Keratinocyte (primary cell): ENCODE measurements around the gene ZSCAN32. TPM values are rescaled to one million over a fixed set of nuclear protein-coding genes. Genes with fewer than 3 reads are reported as not detected.

Source experiments
- DNase-seq: peaks from one replicate; pipeline ENCODE4 v3.0.0-alpha.2; 2011; ENCODE audit warnings: low read depth, missing footprints, low spot score
- FAIRE-seq: peaks from 2 replicates; lab custom pipeline; 2011; peaks lifted over from hg19 to GRCh38; lab: Jason Lieb, UNC
- H2AFZ ChIP-seq: 2 replicates; pipeline ENCODE4 v1.6.0; 2012; ENCODE audit warnings: low read length, control low read depth, inconsistent platforms; ENCODE audit not compliant: control insufficient read depth
- H3K27ac ChIP-seq: 2 replicates; pipeline ENCODE4 v1.5.1; 2011; ENCODE audit warnings: low read length; ENCODE audit not compliant: control insufficient read depth, insufficient read depth
- H3K27me3 ChIP-seq: 3 replicates; pipeline ENCODE4 v1.6.0; 2011; ENCODE audit warnings: low read length; ENCODE audit not compliant: control insufficient read depth, insufficient read depth; ENCODE audit errors: extremely low read depth
- H3K36me3 ChIP-seq, 2 experiments: 2 replicates in 1 of 2; 3 replicates in 1 of 2; pipeline ENCODE4 v1.5.1; 2011; ENCODE audit warnings: low read length in 2 of 2, mild to moderate bottlenecking in 1 of 2; ENCODE audit not compliant: control insufficient read depth in 2 of 2, insufficient read depth in 2 of 2; ENCODE audit errors: extremely low read depth in 1 of 2
- H3K4me1 ChIP-seq: 3 replicates; pipeline ENCODE4 v1.5.1; 2011; ENCODE audit warnings: low read length; ENCODE audit not compliant: control insufficient read depth, insufficient read depth; ENCODE audit errors: extremely low read depth
- H3K4me2 ChIP-seq: 3 replicates; pipeline ENCODE4 v1.6.0; 2011; ENCODE audit warnings: low read depth, low read length; ENCODE audit not compliant: control insufficient read depth, insufficient read depth; ENCODE audit errors: extremely low read depth
- H3K4me3 ChIP-seq, 3 experiments: fragments of 200-600 bp in 1 of 3; sonication (generic) in 1 of 3; 2 replicates in 2 of 3; 3 replicates in 1 of 3; pipeline ENCODE4 v1.5.1; 2011 to 2016; ENCODE audit warnings: low read length in 3 of 3, mild to moderate bottlenecking in 3 of 3, control low read depth in 2 of 3, inconsistent platforms in 1 of 3, low read depth in 1 of 3, mixed read lengths in 1 of 3, mixed run types in 1 of 3, moderate library complexity in 1 of 3; ENCODE audit not compliant: control insufficient read depth in 2 of 3, insufficient read depth in 2 of 3; ENCODE audit errors: extremely low read depth in 1 of 3
- H3K79me2 ChIP-seq: 2 replicates; pipeline ENCODE4 v1.6.0; 2012; ENCODE audit warnings: low read length; ENCODE audit not compliant: control insufficient read depth, insufficient read depth
- H3K9ac ChIP-seq: 3 replicates; pipeline ENCODE4 v1.6.0; 2011; ENCODE audit warnings: low read length; ENCODE audit not compliant: control insufficient read depth, insufficient read depth; ENCODE audit errors: extremely low read depth
- H3K9me1 ChIP-seq: 3 replicates; pipeline ENCODE4 v1.6.0; 2011; ENCODE audit warnings: low read length; ENCODE audit not compliant: control insufficient read depth, insufficient read depth; ENCODE audit errors: extremely low read depth
- H3K9me3 ChIP-seq: 2 replicates; pipeline ENCODE4 v1.5.1; 2012; ENCODE audit warnings: low read depth, low read length; ENCODE audit not compliant: control insufficient read depth
- H4K20me1 ChIP-seq: 3 replicates; pipeline ENCODE4 v1.6.0; 2011; ENCODE audit warnings: low read length; ENCODE audit not compliant: control insufficient read depth, insufficient read depth; ENCODE audit errors: extremely low read depth
- EZH2 ChIP-seq: IDR thresholded peaks from one replicate; pipeline ENCODE4 v1.6.1; 2012; ENCODE audit warnings: inconsistent platforms, mild to moderate bottlenecking, low read length, moderate library complexity
- dilution Hi-C: fragments of 300-500 bp; cut with MboI; formaldehyde crosslinking; loops from one replicate; pipeline ENCODE4 v1.7.0; 2020; ENCODE audit warnings: low sequenced_read_pairs; ENCODE audit not compliant: extremely low pct_ligation_motif_present
- polyA plus RNA-seq, 5 experiments: library from polyadenylated mRNA; depleted of rRNA in 3 of 5; stranded (reverse) in 3 of 5; stranded (forward) in 1 of 5; unstranded in 1 of 5; fragments of >200 nt; gene quantifications; 1 replicate in 1 of 5; 2 replicates in 3 of 5; 3 replicates in 1 of 5; pipeline versions ENCODE4 v1.2.1 to v1.2.3, GENCODE V29; 2011 to 2012; ENCODE audit warnings: missing spikeins in 2 of 5, low read depth in 1 of 5, low replicate concordance in 1 of 5
- TF ChIP-seq, protein P1 (sequence below), 3 experiments: IDR thresholded peaks in 1 of 3; conservative IDR thresholded peaks in 1 of 3; optimal IDR thresholded peaks in 1 of 3; 2 replicates in 2 of 3; 3 replicates in 1 of 3; pipeline versions ENCODE3 to v1.5.1; 2011; ENCODE audit warnings: low read length in 3 of 3, mild to moderate bottlenecking in 3 of 3, moderate library complexity in 2 of 3, control low read depth in 1 of 3, inconsistent platforms in 1 of 3; ENCODE audit not compliant: insufficient read depth in 2 of 3; ENCODE audit errors: extremely low read depth in 1 of 3

The ZSCAN32 gene
- polyA plus RNA-seq, 1 donor (not counting 4 experiments of a cell fraction or from before 2014, with no cell fraction given), result 17.2 TPM

GRCh38 chr16:3375680-3376079, 25.1 kb downstream of the ZSCAN32 start:
- FAIRE-seq (no peak), DNase-seq (no peak)
- Histone ChIP-seq H4K20me1 (no peaks in the 10 kb centered on the region), H3K27ac (no peak overlapping the region), H3K9me1 (no peaks in the 10 kb centered on the region), H3K36me3 (no peaks in the 10 kb centered on the region), H3K9me3 (peaks cover 4% of the 10 kb centered on the region), H3K79me2 (no peaks in the 10 kb centered on the region), H3K4me2 (no peak overlapping the region), H3K9ac (no peak overlapping the region), H3K4me3 (no peak overlapping the region), H3K27me3 (no peaks in the 10 kb centered on the region), H2AFZ (no peak overlapping the region), H3K4me1 (no peaks in the 10 kb centered on the region)
- TF ChIP-seq EZH2, result no peak
- TF ChIP-seq, protein P1, sequence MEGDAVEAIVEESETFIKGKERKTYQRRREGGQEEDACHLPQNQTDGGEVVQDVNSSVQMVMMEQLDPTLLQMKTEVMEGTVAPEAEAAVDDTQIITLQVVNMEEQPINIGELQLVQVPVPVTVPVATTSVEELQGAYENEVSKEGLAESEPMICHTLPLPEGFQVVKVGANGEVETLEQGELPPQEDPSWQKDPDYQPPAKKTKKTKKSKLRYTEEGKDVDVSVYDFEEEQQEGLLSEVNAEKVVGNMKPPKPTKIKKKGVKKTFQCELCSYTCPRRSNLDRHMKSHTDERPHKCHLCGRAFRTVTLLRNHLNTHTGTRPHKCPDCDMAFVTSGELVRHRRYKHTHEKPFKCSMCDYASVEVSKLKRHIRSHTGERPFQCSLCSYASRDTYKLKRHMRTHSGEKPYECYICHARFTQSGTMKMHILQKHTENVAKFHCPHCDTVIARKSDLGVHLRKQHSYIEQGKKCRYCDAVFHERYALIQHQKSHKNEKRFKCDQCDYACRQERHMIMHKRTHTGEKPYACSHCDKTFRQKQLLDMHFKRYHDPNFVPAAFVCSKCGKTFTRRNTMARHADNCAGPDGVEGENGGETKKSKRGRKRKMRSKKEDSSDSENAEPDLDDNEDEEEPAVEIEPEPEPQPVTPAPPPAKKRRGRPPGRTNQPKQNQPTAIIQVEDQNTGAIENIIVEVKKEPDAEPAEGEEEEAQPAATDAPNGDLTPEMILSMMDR (optimal IDR thresholded peaks at IDR 0.05 in 1 of 3, IDR thresholded peaks at IDR 0.05 in 1 of 3, conservative IDR thresholded peaks at IDR 0.05 in 1 of 3; ENCODE audit: extremely low read depth in 1 of 3, insufficient read depth in 2 of 3, low read length in 3 of 3), result no peak
- dilution Hi-C loops, result no loop called here

DNA sequence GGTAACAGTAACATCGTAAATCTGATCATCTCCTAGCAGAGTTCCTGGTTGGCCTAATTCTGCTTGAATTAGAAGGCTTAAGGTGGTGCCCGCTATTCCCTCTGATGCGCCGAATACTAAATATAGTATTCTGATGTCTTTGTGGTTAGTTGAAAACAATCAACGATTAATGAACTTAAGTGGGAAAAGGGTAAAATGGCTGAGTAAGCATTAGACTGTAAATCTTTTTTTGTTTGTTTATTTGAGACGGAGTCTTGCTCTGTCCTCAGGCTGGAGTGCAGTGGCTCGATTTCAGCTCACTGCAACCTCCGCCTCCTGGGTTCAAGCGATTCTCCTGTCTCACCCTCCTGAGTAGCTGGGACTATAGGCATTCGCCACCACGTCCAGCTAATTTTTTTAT, 31.7 kb downstream of the ZSCAN32 start:
- Histone ChIP-seq H3K9me3 (no peaks in the 10 kb centered on the region), H3K4me3 (no peak overlapping the region), H2AFZ (no peak overlapping the region), H3K79me2 (no peaks in the 10 kb centered on the region), H4K20me1 (no peaks in the 10 kb centered on the region), H3K27ac (no peak overlapping the region), H3K9me1 (no peaks in the 10 kb centered on the region), H3K4me1 (no peaks in the 10 kb centered on the region), H3K9ac (no peak overlapping the region), H3K4me2 (no peak overlapping the region), H3K27me3 (no peaks in the 10 kb centered on the region), H3K36me3 (no peaks in the 10 kb centered on the region)
- FAIRE-seq, result no peak
- TF ChIP-seq, protein P1 (optimal IDR thresholded peaks at IDR 0.05 in 1 of 3, IDR thresholded peaks at IDR 0.05 in 1 of 3, conservative IDR thresholded peaks at IDR 0.05 in 1 of 3; ENCODE audit: extremely low read depth in 1 of 3, insufficient read depth in 2 of 3, low read length in 3 of 3), result no peak
- no peak for TF ChIP-seq EZH2
- DNase-seq, result no peak
- dilution Hi-C loops, result no loop called here
